Measurements from ENCODE around the gene TMCC1.

Gene TMCC1

GRCh38 chr3:129705274-129705673 lies 188.2 kb downstream of the TMCC1 start:
- no peak overlapping the region for H3K27ac Mint-ChIP-seq
- H3K4me3 Mint-ChIP-seq = no peak overlapping the region
- H3K4me1 Mint-ChIP-seq = peaks cover 21% of the 10 kb centered on the region
- H3K36me3 Mint-ChIP-seq (ENCODE audit: low read depth) = peaks cover 11% of the 10 kb centered on the region
- H3K9me3 Mint-ChIP-seq = no peaks in the 10 kb centered on the region
- TF ChIP-seq CTCF (IDR thresholded peaks at IDR 0.05; ENCODE audit: unreplicated experiment in 3 of 3) = no peak
- H3K27me3 Mint-ChIP-seq (ENCODE audit: low read depth) = no peaks in the 10 kb centered on the region

- H3K36me3 Mint-ChIP-seq (ENCODE audit: low read depth) = peaks cover 11% of the 10 kb centered on the region
- no peak overlapping the region for H3K27ac Mint-ChIP-seq
- H3K4me1 Mint-ChIP-seq = peaks cover 21% of the 10 kb centered on the region
These were observed 189.6 kb downstream of the TMCC1 start for GRCh38 chr3:129703913-129704312.

GRCh38 chr3:129702934-129703712 lies 190.4 kb downstream of the TMCC1 start:
- H3K9me3 Mint-ChIP-seq = peaks cover under 1% of the 10 kb centered on the region
- H3K27me3 Mint-ChIP-seq (ENCODE audit: low read depth) = no peaks in the 10 kb centered on the region

More at GRCh38 chr3:129703913-129704312, 189.6 kb downstream of the TMCC1 start:
- Mint-ChIP-seq H3K27me3 (ENCODE audit: low read depth) (no peaks in the 10 kb centered on the region), H3K9me3 (no peaks in the 10 kb centered on the region), H3K4me3 (no peak overlapping the region)
- TF ChIP-seq CTCF (IDR thresholded peaks at IDR 0.05; ENCODE audit: unreplicated experiment in 3 of 3) = no peak

GRCh38 chr3:129701161-129701560 lies 192.3 kb downstream of the TMCC1 start:
- TF ChIP-seq CTCF (IDR thresholded peaks at IDR 0.05; ENCODE audit: unreplicated experiment in 3 of 3) = no peak
- Mint-ChIP-seq H3K27me3 (ENCODE audit: low read depth) (no peaks in the 10 kb centered on the region), H3K27ac (no peak overlapping the region), H3K9me3 (peaks cover 12% of the 10 kb centered on the region), H3K36me3 (ENCODE audit: low read depth) (peaks cover 32% of the 10 kb centered on the region), H3K4me1 (peaks cover 16% of the 10 kb centered on the region), H3K4me3 (no peak overlapping the region)

More at GRCh38 chr3:129702934-129703712, 190.4 kb downstream of the TMCC1 start:
- no peak for TF ChIP-seq CTCF (IDR thresholded peaks at IDR 0.05; ENCODE audit: unreplicated experiment in 3 of 3)
- H3K36me3 Mint-ChIP-seq (ENCODE audit: low read depth) = peaks cover 12% of the 10 kb centered on the region
- peaks cover 16% of the 10 kb centered on the region for H3K4me1 Mint-ChIP-seq
- no peak overlapping the region for H3K27ac Mint-ChIP-seq
- H3K4me3 Mint-ChIP-seq = no peak overlapping the region

GRCh38 chr3:129699612-129700011 lies 193.9 kb downstream of the TMCC1 start:
- Mint-ChIP-seq H3K4me1 (peaks cover 10% of the 10 kb centered on the region), H3K4me3 (no peak overlapping the region), H3K9me3 (peaks cover 18% of the 10 kb centered on the region), H3K27me3 (ENCODE audit: low read depth) (no peaks in the 10 kb centered on the region), H3K36me3 (ENCODE audit: low read depth) (peaks cover 40% of the 10 kb centered on the region), H3K27ac (no peak overlapping the region)
- TF ChIP-seq CTCF (IDR thresholded peaks at IDR 0.05; ENCODE audit: unreplicated experiment in 3 of 3) = no peak

GRCh38 chr3:129699199-129699598 lies 194.3 kb downstream of the TMCC1 start:
- no peak for TF ChIP-seq CTCF (IDR thresholded peaks at IDR 0.05; ENCODE audit: unreplicated experiment in 3 of 3)
- Mint-ChIP-seq H3K27me3 (ENCODE audit: low read depth) (no peaks in the 10 kb centered on the region), H3K4me3 (no peak overlapping the region), H3K36me3 (ENCODE audit: low read depth) (peaks cover 44% of the 10 kb centered on the region), H3K27ac (no peak overlapping the region), H3K9me3 (peaks cover 18% of the 10 kb centered on the region), H3K4me1 (peaks cover 8% of the 10 kb centered on the region)

Data from nephron (organoid).